Skin epidermis (tissue), 12 donors: Measurements from ENCODE around the gene RAB1B.
A peak's percentile ranks its signal among the peaks of the same experiment; 100 is the strongest.
"Not testable (repeated sequence)": the region's sequence is repeated elsewhere in the genome, so short reads cannot be mapped to it uniquely, and the experiment has no call there.

Experiments used
- H3K27ac ChIP-seq, 21 experiments: fragments of 200-600 bp; sonication (generic) in 11 of 21; one replicate each; pipeline ENCODE4 v1.5.0; 2020; ENCODE audit warnings: mild to moderate bottlenecking in 3 of 21, inconsistent platforms in 2 of 21, moderate library complexity in 2 of 21
- H3K4me3 ChIP-seq, 7 experiments: fragments of 200-600 bp; sonication (generic) in 2 of 7; one replicate each; pipeline ENCODE4 v1.5.0; 2020; ENCODE audit warnings: inconsistent platforms in 2 of 7, mild to moderate bottlenecking in 2 of 7, moderate library complexity in 1 of 7

The RAB1B gene

DNA sequence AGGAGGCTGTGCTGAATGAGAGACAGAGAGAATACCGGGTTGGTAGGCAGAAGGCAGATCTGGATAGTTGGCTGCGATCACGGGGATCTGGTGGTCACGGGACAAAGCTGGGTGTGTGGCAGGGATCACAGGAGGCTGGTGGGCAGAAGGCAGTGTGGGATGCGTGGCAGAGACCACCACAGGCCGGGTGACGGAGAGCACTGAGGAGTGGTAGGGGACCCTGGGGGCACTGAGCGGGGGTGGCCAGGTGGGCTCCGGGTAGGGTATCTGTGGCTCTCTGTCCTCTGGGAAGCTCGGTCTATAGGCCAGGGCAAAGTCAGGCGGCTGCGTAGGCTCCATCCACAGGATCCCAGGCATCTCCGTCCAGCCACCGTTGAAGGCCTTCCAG is 47.1 kb downstream of the RAB1B start:
- peak overlapping the region; percentile 31 to 49 (median 40) for H3K4me3 ChIP-seq
- peak overlapping the region in 18 of 21 experiments; percentile 31 to 87 (median 79) for H3K27ac ChIP-seq

DNA sequence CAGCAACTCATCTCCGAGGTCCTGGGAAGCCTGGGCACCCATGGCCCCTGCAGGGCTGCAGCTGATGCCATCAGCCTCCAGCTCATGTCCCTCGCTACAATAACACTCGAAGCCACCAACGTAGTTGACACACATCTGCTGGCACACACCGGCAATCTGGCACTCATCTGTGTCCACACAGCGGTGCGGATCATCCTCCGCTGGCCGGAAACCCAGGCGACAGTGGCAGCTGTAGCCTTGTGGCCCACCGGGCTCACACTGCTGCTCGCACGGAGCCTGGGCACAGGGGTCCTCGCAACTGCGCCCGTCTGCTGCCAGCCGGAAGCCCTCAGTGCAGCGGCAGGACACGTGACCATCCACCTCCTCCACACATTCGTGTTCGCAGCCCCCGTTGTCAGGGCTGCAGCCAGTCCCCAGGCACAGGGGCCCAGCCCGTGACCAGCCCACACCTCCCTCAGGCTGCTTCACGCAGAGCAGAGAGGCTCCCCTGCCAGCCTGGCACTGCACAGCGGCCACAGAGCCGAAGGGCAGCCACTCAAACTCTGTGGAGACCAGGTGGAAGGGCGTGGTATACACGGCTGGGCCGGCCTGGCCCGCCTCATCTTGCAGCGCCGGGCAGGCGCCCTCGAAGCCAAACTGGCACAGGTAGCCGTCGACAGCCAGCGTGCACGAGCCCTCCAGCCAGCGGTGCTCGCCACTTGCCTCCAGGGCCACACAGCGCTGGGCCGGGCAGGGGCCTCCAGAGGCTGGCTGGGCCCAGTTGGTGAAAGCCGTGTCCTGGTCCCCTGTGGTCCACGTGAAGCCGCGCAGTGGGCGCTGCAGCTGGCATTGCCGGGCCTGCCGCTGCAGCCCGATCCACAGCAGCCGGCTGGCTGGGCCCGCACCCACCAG is 47.7 kb downstream of the RAB1B start:
- peak overlapping the region; percentile 31 to 49 (median 40) for H3K4me3 ChIP-seq
- peak overlapping the region in 20 of 21 experiments; percentile 38 to 87 (median 78) for H3K27ac ChIP-seq

DNA sequence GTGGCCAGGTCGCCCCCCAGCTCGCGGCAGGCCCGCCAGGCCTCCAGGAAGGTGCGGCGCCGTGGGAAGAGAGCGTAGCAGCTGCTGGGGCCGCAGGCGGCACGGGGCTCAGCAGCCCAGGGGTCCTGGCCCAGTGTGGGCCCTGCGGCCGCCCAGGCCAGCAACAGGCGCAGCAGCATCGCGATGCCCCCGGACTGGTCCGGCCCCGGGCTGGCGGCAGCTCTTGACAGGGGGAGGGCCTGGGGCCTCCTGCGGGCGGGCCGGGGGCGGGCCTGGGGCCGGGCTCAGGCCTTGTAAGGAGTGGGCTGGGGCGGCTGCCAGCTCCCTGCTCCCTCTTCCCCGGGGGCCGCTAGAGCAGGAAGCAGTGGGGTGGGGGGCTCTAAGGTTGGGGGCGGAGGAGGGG is 48.4 kb downstream of the RAB1B start, which contains the start of gene CD248:
CD248 (minus strand) TSS at position 196 of the 403 bp plus-strand sequence; CDS start at position 179, 17 bp downstream.
- H3K4me3 ChIP-seq = peak within 1 kb of the TSS; percentile 31 to 49 (median 40)
- peak within 1 kb of the TSS in 20 of 21 experiments; percentile 43 to 87 (median 78) for H3K27ac ChIP-seq

DNA sequence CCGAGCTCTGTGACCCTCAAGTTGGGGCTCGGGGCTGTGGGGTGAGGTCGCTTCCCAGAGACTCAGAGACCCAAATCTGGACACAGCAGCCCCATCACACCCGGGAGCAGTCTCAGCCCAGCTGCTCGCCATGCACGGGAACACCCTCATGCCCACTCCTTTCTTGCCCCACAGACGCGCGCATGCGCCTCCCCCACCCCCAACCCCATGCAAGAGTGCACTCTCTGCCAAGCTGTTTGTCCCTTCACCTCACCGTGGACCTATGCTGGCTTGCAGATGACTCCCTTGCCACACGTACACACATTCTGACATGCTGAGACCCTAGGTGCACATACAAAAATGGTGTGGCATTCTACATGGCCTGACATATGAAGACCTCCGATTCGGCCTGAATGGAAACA is 48.9 kb downstream of the RAB1B start:
- Histone ChIP-seq H3K4me3 (peak overlapping the region in 3 of 7 experiments; percentile 2 to 49 (median 44)), H3K27ac (peak overlapping the region in 20 of 21 experiments; percentile 43 to 87 (median 78))

DNA sequence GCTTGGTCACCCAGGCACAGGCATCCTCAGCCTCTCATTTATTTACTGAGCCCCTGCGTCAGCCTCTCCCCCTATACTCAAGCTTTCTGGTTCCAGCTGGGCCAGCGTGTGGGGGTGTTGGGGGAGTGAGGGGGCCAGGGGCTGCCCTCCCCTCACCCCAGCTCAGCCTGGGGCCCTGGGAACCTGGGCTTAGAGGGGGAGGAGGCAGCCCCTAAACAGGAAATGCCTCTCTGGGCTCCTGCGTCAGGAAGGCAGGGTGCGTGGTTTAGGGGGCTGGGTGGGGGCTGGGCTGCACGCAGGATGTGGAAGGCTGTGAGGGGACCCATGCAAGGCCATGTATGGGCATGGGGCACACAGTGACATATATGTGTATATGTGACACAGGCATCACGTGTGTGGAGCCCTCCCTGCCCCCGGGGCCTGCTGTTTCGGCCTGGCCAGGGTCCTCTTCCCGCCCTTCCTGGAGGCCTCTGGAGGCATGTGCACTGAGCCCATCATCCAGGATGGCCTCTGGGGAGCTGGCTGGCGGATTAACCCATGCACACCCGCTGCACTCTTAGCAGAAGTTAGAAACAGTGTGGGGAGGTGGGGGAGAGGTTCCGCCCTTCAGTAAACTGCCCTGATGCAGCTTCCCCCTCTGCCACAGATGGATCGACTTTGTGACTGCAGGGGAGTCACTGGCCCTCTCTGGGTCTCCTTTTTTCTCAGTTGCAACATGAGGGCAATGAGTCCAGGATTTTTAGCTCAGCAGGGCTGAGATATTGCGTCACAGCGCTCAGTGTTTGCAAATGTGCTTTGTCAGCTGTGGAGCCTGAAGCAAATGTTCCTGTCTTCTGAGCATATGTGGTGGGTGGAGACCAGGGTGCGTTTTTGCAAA is 49.5 kb downstream of the RAB1B start:
- peak overlapping the region in 1 of 7 experiments; percentile 2 for H3K4me3 ChIP-seq
- H3K27ac ChIP-seq = peak overlapping the region in 20 of 21 experiments; percentile 43 to 87 (median 78)

DNA sequence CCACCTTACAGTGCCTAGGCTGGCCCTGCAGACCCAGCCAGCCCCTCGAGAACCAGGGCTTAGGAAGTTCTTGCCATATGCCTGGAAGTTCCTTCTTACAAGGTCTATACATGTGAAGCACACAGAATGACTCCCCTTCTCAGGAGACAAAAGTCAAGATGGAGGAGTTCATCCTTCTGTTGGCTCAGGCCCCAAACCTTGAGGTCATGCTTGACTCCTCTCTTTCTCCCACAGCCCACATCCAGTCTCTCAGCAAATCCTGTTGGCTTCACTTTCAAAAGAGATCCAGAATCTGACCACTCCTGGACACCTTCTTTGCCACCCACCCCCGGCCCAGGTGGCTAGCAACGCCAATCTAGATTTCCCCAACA is 50.1 kb downstream of the RAB1B start:
- Histone ChIP-seq H3K4me3 (no peak overlapping the region), H3K27ac (peak overlapping the region in 17 of 21 experiments; percentile 43 to 87 (median 78))

DNA sequence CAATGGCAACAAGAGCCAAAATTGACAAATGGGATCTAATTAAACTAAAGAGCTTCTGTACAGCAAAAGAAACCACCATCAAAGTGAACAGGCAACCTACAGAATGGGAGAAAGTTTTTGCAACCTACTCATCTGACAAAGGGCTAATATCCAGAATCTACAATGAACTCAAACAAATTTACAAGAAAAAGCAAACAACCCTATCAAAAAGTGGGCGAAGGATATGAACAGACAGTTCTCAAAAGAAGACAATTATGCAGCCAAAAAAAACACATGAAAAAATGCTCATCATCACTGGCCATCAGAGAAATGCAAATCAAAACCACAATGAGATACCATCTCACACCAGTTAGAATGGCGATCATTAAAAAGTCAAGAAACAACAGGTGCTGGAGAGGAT is 51.9 kb downstream of the RAB1B start:
- not testable (repeated sequence) for H3K27ac ChIP-seq, H3K4me3 ChIP-seq

DNA sequence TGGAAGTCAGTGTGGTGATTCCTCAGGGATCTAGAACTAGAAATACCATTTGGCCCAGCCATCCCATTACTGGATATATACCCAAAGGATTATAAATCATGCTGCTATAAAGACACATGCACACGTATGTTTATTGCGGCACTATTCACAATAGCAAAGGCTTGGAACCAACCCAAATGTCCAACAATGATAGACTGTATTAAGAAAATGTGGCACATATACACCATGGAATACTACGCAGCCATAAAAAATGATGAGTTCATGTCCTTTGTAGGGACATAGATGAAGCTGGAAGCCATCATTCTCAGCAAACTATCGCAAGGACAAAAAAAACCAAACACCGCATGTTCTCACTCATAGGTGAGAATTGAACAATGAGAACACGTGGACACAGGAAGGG is 52.3 kb downstream of the RAB1B start:
- H3K27ac ChIP-seq, H3K4me3 ChIP-seq: not testable (repeated sequence)

DNA sequence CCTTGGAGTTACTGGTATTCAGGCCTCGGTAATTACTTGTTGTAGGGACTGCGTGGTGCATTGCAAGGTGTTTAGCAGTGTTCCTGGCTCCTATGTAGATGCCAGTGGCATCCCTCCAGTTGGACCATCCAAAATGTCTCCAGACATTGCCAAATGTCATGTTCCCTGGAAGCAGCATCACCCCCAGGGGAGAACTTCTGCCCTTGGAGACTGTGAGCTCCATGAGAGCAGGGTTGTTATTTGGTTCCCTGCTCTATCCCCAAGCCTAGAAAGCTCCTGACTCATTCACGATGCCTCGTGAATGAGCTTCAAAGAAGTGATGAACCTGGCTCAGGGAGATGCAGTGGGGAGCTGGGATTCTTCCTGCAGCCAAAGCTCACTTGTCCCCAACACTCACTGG is 53.2 kb downstream of the RAB1B start:
- Histone ChIP-seq H3K27ac (peak overlapping the region in 3 of 21 experiments; percentile 49 to 72 (median 62)), H3K4me3 (no peak overlapping the region)

DNA sequence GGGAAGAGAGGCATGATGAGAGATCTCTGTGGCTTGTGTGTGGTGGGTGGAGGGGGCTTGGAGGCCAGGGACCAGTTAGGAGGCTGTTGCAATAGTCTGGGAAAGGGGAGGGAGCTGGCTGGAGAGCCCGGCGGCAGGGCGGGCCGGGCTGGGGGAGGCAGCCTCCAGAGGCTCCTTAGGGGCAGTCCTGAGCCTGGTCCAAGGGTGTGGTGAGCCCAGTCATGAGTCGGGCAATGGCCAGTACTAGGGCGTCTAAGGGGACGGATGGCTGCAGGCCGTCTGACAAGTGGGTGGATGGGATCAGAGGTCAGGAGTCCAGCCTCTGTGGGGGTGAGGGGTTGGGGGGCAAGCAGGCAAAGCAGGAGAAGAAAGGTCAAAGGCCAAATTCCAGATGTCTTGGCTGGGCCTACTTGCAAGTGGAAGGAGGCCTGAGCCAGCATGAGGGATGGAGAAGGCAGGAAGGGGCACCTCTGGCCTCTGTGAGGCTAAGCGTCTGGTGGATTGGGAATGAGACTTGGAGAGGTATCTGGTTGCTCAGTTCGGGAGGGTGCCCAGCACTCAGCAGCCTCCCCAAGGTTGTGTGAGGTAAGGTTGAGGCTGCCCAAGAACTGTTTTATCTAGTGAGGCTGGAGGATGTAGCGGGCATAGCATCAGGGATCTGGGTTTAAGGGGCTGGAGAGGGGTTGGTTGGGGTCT is 54.4 kb downstream of the RAB1B start:
- H3K27ac ChIP-seq = peak overlapping the region in 7 of 21 experiments; percentile 14 to 73 (median 42)
- H3K4me3 ChIP-seq = no peak overlapping the region

DNA sequence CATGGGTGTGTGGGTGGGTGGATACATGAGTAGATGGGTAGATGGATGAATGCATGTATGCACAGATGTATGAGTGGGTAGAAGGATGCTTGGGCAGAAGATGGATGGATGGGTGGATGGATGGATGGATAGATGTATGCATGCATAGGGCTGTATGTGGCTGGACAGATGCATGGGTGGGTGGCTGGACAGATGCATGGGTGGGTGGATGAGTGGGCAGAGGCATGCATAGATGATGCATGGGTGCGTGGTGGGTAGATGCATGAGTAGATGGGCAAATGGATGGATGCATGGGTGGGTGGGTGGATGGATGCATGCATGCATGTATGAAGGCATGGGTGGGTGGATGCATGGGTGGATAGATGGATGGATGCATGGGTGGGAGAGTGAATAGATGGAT is 55.2 kb downstream of the RAB1B start:
- peak overlapping the region in 1 of 21 experiments; percentile 35 for H3K27ac ChIP-seq
- H3K4me3 ChIP-seq = no peak overlapping the region

DNA sequence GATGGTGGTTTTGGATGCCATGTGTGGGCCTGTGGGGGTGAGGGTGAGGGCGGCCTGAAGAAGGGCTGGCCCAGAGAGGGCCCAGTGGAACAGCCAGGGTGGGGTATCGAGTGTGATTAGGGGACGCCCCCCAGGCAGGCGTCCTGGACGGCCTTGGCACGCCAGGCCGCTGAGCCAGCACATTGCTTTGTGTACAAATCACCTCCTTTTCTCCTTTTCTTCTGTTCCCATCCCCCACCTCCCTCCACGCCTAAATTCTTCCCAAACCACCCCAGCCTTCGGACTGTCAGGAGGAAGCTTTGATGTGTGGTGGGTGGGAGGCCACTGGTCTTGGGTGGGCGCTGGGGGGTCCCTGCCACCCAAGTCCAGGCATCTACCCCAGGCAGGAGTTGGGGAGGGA is 56.2 kb downstream of the RAB1B start:
- Histone ChIP-seq H3K27ac (peak overlapping the region in 14 of 21 experiments; percentile 3 to 86 (median 41)), H3K4me3 (no peak overlapping the region)

DNA sequence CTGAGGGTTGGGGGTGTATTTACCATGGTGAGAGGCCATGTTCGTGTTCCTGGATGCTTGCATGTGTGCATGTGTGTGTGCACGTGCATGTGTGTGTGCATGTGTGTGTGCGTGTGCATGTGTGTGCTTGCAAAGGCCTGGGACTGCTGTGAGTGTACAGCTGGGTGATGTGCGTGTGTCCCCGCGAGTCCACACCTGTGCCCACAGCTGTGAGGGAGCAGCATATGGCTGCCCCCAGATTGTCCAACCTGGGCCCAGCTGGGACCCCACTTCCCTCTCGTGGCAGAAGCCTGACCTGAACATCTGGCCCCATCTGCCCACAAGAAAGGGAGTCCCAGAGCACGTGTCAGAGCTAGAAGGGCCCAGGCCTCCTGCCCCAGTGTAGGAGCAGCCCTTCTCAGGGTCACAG is 56.8 kb downstream of the RAB1B start:
- Histone ChIP-seq H3K27ac (peak overlapping the region in 16 of 21 experiments; percentile 9 to 86 (median 64)), H3K4me3 (no peak overlapping the region)

DNA sequence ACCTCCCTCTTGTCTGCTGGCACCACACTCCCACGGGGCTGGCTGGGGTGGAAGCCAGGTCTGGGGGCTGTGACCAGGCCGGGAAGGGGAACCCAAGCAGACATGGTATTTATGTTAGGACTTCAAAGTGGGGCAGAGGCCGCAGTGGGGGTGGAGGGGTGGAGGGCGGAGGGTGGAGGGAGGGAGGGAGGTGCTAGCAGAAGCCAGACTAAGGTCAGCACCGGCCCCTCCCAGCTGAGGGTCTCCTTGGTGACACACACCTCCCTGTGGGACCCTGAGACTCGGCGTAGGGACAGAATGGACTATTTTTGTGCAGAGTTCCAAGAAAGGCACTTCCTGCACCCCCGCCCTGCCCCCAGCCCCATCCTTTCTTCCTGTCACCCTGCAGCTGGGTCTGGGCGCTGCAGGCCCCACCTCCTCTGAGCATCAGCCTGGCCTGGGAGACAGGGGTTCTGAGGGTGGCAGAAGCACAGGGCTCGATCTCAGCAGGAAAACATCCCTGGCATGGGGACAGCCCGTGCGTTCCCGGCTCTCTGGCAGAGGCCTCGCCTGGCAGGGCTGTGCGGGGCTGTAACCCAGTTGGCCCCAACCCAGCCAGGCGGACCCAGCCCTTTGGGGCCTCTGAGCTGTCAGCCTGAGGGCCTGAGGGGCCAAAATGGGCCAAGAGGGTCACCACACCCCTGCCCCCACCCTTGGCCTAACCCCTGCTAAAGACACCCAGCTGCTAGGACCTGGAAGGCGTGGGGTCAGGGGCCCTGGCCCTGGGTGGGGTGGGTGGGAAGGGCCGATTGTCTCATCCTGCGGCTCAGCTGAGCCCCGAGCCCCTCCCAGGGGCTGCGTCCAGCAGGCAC is 58.0 kb downstream of the RAB1B start:
- peak overlapping the region in 20 of 21 experiments; percentile 11 to 86 (median 74) for H3K27ac ChIP-seq
- H3K4me3 ChIP-seq = no peak overlapping the region
